ENCODE results near the gene ANKS4B.
"Not testable (repeated sequence)": the region's sequence is repeated elsewhere in the genome, so short reads cannot be mapped to it uniquely, and the experiment has no call there.

ANKS4B gene

DNA sequence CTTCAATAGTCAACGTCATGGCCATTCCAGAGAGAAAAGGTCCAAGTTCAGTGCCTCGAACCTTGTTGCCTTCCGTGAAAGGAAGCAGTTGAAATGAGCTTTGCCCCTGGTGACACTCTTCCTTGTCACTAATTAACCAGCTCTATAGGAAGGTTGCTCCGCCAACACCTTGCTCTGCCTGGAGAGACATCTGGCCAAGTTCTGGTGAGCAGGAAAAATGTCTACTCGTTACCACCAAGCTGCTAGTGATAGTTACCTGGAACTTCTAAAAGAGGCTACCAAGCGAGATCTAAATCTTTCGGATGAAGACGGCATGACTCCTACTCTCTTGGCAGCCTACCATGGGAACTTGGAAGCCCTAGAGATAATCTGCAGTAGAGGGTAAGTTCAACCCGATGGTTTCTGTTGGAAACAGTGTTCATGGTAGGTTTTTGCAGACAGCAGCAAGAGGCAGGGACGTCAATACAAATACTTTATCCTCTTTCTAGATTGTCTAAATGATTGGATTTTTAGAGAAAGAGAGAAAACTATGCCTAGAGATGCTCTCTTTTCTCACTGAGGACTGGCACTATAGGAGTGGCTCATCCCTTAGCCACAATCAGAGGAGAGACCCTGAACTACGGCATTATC, at the start of gene ANKS4B:
Gene ANKS4B, plus strand, starts transcription at position 179 of the 630 bp plus-strand sequence. Its CDS starts 39 bp downstream, at position 218.
- DNase-seq = no peak

DNA sequence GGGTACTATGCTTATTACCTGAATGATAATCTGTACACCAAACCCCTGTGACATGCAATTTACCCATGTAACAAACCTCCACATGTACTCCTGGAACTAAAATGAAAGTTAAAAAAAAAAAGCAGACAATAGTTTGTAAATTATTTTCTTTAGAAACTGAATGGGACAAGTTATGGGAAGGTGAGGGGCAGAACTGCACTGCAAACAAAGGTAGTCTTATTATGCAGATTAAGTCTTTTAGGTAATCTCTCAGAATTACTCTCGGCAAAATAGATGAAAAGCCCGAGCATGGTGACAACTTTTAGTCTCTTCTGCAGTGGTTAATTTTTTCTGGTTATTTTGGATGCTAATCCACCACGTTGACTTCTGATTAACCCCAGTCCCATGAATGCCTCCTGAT, 49.5 kb upstream of the ANKS4B start:
- DNase-seq = no peak

DNA sequence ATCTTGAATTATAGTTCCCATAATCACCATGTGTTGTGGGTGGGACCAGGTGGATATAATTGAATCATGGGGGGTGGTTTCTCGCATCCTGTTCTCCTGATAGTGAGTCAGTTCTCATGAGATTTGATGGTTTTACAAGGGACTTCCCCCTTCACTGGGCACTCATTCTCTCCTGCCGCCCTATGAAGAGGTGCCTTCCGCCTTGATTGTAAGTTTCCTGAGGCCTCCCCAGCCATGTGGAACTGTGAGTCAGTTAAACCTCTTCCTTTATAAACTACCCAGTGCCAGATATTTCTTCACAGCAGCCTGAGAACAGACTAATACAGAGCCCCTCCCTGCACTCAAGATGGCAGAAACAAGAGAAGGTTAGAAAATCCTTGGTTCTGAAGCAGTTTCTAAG, 48.7 kb upstream of the ANKS4B start:
- no peak for DNase-seq

- no peak for DNase-seq
Observed at GRCh38 chr16:21185659-21186325, 47.7 kb upstream of the ANKS4B start.

DNA sequence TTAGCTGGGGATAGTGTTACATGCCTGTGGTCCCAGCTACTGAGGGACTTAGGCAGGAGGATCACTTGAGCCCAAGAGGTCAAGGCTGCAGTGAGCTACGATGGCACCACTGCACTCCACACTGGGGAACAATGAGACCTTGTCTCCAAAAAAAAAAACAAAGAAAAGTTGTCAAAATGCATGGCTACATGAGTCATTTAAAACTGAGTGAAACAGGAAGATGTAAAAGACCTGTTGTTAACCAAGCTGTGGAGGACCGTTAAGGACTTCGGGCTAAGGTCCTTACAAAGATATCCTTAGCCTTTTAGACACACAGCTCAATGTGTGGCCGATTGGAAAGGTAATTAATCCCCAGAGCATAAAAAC, 47.2 kb upstream of the ANKS4B start:
- no peak for DNase-seq

GRCh38 chr16:21189311-21189710, 44.2 kb upstream of the ANKS4B start:
- no peak for DNase-seq

- no peak for DNase-seq
Observed at GRCh38 chr16:21190013-21190412, 43.5 kb upstream of the ANKS4B start.

GRCh38 chr16:21190599-21190998, 42.9 kb upstream of the ANKS4B start:
- DNase-seq = no peak

GRCh38 chr16:21192991-21193390, 40.5 kb upstream of the ANKS4B start:
- no peak for DNase-seq

DNA sequence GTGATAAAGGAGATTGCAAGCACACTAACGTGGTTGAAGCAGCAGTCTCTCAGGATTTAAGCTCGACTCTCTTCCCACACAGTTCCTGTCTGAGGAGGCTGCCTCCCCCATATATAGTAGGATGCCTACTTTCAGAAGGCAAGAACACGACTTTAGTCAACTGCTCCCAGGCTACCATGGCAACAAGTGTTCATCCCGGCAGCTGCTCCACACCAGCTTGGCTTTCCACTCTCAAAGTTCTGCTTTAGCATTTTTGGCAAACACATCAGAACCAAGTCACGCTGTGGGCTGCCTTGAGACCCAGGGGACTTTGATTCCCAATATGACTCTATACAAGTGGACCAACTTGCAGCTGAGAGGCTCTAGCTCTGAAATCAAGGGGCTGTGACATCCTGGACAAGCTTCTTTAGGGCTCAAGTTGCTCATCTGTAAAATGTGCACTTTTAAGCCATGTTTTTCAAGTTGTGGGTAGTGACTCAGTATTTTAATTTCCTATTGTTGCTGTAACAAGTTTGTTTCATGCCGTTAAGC, 38.7 kb upstream of the ANKS4B start:
- no peak for DNase-seq

GRCh38 chr16:21195330-21195729, 38.2 kb upstream of the ANKS4B start:
- DNase-seq = not testable (repeated sequence)

DNA sequence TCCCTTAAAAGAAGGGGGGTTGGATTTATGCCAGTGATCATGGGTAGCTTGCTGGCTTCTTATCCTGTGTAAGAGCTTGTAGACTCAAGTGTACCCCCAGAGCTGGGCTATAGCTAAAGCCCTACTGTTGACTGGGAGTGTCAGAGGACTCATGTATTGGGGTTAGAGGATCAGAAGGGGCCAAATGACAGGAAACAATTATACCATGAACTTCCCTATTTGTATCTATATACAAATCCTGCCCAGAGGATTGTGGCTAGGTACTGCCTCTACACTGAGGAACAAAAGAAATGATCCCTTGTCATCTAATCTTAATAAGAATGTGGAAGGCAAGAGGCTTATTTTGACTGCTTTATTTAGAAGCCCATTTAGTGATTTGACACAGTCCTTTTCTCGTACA, 36.4 kb upstream of the ANKS4B start:
- no peak for DNase-seq

- no peak for DNase-seq
Observed at GRCh38 chr16:21197621-21198020, 35.9 kb upstream of the ANKS4B start.

GRCh38 chr16:21199607-21200218, 33.8 kb upstream of the ANKS4B start:
- no peak for DNase-seq

GRCh38 chr16:21203155-21203797, 30.2 kb upstream of the ANKS4B start:
- no peak for DNase-seq

- DNase-seq = no peak
Observed at GRCh38 chr16:21205303-21205702, 28.2 kb upstream of the ANKS4B start.

DNA sequence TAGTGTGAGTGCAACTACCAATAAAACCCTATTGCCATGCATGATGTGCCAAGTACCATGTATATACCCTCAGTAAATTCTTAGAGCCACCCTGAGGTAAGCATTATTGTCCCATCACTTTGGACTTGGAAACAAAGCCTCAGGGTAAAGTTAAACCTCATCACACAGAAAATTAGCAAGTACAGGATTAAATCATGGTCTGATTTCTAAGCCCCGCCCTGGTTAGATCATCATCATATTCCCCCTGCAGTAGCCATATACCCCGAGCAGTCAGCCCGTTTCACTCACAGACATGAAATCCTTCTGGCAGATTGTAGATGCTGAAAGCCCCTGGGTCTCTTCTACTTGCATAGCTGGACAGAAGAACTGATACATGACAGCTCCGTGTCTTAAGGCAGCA, 26.9 kb upstream of the ANKS4B start:
- DNase-seq = no peak

DNA sequence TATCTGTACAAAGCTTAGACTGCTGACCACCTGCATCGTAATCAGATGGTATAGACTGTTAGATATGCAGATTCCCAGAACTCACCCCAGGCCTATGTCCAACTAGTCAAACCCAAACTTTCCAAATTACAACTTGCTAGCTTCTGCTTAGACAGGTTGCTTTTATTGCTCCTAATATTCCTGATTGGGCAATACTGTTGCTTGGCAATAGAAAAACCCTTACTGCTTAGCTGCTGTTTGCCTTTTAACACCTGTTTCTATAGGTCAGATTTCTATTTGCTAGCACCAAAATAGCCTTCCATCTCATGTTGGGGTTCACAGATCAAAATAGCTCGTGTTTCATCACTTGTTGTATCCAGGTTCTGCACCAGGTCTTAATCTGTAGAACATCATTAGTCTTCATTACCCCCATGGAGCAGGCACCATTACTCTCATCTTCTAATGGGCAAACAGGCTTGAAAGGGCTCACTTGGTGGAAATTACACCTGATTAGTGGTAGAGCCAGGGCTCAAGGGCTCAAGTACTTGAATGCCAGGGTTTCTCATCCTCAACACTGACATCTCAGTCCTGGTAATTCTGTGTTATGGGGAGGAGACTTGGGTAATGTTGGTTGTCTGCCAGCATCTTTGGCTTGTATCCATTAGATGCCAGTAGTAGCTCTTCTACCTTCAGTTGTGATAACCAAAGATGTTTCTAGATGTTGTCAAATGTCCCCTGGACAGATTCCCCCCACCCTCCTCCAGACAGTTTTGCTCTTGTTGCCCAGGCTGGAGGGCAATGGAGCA, 24.9 kb upstream of the ANKS4B start:
- no peak for DNase-seq

DNA sequence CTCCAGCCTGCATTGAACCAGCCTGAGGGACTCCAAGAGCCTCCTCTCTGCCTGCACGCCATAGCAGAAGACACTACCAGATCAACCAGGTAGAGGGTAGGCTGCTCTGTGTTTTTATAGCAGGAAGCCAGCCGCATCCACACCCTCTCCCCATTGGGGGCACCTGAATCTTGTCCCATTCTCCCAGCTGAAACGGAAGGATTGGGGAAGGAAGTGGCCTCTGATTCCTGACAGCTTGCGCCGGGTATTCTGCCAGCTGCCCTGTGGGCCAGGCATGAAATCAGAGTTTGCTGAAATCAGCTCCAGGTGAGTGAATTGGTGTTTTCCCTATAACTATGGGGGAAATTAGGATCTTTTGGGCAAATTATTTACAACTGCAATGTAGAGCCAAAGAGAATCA, 22.0 kb upstream of the ANKS4B start, which contains the start of gene ZP2:
Gene ZP2, minus strand, starts transcription at position 89 of the 400 bp plus-strand sequence. Its CDS starts 27 bp downstream, at position 62.
- no peak for DNase-seq

GRCh38 chr16:21214086-21214485, 19.4 kb upstream of the ANKS4B start:
- DNase-seq = no peak

- DNase-seq = no peak
Observed at GRCh38 chr16:21217121-21217520, 16.4 kb upstream of the ANKS4B start.

GRCh38 chr16:21218153-21218552, 15.3 kb upstream of the ANKS4B start:
- no peak for DNase-seq

DNA sequence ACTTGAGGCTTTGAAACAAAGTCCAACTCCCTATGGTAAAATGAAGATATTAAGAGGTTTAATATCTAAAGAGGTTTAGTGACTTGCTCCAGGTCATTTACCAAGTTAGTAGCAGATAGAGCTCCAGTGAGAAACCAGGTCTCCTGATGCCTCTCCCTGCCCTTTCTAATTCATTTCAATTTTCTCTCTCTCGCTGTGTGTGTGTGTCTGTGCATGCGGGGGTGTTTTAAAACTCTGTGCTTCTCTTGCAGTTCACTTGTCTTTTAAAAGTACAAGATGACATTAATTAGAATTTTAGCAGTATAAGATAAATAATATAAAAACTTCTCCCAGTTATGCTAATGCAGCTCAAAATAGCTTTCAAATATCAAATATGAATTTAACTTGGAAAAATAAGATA, 13.9 kb upstream of the ANKS4B start:
- DNase-seq = no peak
